GM12892 (cell line): ENCODE measurements around the gene COG2.

Source experiments
- POLR2A ChIP-seq: IDR thresholded peaks from 2 replicates; pipeline ENCODE4 v1.6.1; 2011; ENCODE audit warnings: low read depth, low read length, control low read depth
- POLR2AphosphoS5 ChIP-seq: IDR thresholded peaks from 2 replicates; pipeline ENCODE4 v1.6.1; 2011; ENCODE audit warnings: low read depth, low read length, control low read depth
- TAF1 ChIP-seq: IDR thresholded peaks from 2 replicates; pipeline ENCODE4 v1.6.1; 2011; ENCODE audit warnings: low read depth, mild to moderate bottlenecking, control low read depth, low read length, borderline replicate concordance

- no peak for TF ChIP-seq POLR2A
- TF ChIP-seq POLR2AphosphoS5: no peak
- no peak for TF ChIP-seq TAF1
Observed at GRCh38 chr1:230686747-230687146, 44.5 kb downstream of the COG2 start.
